Mammary epithelial cell (primary cell): Measurements from ENCODE around the gene PTPRT.

Experiments used
- EZH2 ChIP-seq: IDR thresholded peaks from 2 replicates; pipeline ENCODE4 v1.6.1; 2012; ENCODE audit warnings: low read length, inconsistent platforms, borderline replicate concordance
- TF ChIP-seq, protein P1 (sequence below), 2 donors: IDR thresholded peaks in 1 of 2; conservative IDR thresholded peaks in 1 of 2; 2 replicates each; pipeline ENCODE4 v1.5.1; 2011 to 2012; ENCODE audit warnings: inconsistent platforms in 2 of 2, low read length in 2 of 2, mild to moderate bottlenecking in 2 of 2, control low read depth in 1 of 2, low read depth in 1 of 2; ENCODE audit not compliant: insufficient read depth in 1 of 2; ENCODE audit errors: extremely low read depth in 1 of 2

GRCh38 chr20:42053350-42053749 is 1136.4 kb downstream of the PTPRT start:
- TF ChIP-seq, protein P1, sequence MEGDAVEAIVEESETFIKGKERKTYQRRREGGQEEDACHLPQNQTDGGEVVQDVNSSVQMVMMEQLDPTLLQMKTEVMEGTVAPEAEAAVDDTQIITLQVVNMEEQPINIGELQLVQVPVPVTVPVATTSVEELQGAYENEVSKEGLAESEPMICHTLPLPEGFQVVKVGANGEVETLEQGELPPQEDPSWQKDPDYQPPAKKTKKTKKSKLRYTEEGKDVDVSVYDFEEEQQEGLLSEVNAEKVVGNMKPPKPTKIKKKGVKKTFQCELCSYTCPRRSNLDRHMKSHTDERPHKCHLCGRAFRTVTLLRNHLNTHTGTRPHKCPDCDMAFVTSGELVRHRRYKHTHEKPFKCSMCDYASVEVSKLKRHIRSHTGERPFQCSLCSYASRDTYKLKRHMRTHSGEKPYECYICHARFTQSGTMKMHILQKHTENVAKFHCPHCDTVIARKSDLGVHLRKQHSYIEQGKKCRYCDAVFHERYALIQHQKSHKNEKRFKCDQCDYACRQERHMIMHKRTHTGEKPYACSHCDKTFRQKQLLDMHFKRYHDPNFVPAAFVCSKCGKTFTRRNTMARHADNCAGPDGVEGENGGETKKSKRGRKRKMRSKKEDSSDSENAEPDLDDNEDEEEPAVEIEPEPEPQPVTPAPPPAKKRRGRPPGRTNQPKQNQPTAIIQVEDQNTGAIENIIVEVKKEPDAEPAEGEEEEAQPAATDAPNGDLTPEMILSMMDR (conservative IDR thresholded peaks at IDR 0.05 in 1 of 2, IDR thresholded peaks at IDR 0.05 in 1 of 2; ENCODE audit: extremely low read depth in 1 of 2, insufficient read depth in 1 of 2, low read depth in 1 of 2, low read length in 2 of 2) = no peak
- no peak for TF ChIP-seq EZH2
